HG02938 (cell line): Measurements from ENCODE around the gene TMCO4.
"Not testable (repeated sequence)": the region's sequence is repeated elsewhere in the genome, so short reads cannot be mapped to it uniquely, and the experiment has no call there.

Experiments used
- ATAC-seq: cut with Tn5 transposase; IDR thresholded peaks from one replicate; pipeline ENCODE4 v1.9.1; 2021; ENCODE audit warnings: mild to moderate bottlenecking, moderate library complexity; ENCODE audit not compliant: unreplicated experiment

The TMCO4 gene

DNA sequence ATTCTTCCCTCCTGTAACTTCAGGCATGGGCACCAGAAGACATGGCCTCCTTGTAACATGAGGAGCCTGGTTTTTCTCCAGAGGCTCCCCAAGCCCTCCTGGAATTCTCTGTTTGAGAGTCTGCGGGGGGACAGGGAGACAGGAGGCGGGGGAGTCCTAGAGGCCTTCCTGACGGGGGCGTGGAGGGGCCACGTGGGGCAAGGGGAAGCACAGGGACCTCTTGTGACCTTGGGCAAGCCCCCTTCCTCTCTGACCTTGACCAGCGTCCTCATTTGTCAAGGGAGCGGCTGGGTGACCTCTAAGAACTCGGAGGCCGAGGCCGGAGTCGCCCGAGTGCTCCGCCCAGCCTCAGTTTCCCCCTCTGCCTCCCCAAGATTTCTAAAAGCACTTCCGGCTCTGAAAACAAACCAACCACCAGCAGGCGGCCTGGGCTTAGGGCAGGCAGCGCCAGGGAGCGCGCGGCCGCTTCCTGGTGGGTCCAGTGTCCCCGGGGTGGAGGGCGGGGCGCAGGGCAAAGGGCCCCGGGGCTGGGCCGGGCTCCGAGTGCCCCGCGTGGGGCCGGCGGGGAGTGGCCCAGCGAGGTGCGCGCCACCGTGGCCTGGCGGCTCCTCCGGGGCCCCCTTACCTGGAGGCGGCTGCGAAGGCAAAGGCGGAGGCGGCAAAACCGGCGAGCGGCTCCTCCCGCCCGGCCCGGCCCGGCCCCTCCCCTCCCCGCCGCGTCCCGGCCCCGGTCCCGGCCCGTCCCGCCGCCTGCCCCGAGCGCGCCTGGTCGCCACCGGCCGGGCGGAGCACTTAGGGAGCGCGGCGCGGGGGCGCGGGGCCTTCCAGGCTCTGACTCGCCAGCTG lies at the start of gene TMCO4:
Gene TMCO4 (minus strand): TSS at position 687 of the 846 bp plus-strand sequence. CDS start 19,158 bp downstream, outside the sequence.
- peak; percentile 49 for ATAC-seq

- ATAC-seq = not testable (repeated sequence)
Observed at GRCh38 chr1:19849307-19849706, 49.6 kb upstream of the TMCO4 start.

DNA sequence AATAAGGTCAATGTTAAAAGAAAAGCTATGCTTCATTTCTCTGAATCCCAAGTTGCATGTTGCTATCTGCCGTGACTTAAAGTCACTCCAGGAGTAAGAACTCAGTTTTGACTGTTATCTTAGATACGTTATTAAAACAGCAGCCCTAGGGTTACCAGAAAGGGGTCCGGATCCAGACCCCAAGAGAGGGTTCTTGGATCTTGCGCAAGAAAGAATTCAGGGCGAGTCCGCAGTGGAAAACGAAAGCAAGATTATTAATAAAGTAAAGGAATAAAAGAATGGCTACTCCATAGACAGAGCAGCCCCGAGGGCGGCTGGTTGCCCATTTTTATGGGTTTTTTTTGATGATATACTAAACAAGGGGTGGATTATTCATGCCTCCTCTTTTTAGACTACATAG lies 47.6 kb upstream of the TMCO4 start:
- not testable (repeated sequence) for ATAC-seq

- no peak for ATAC-seq
Observed at GRCh38 chr1:19846338-19846737, 46.6 kb upstream of the TMCO4 start.

- ATAC-seq = no peak
Observed at GRCh38 chr1:19845555-19845954, 45.8 kb upstream of the TMCO4 start.

DNA sequence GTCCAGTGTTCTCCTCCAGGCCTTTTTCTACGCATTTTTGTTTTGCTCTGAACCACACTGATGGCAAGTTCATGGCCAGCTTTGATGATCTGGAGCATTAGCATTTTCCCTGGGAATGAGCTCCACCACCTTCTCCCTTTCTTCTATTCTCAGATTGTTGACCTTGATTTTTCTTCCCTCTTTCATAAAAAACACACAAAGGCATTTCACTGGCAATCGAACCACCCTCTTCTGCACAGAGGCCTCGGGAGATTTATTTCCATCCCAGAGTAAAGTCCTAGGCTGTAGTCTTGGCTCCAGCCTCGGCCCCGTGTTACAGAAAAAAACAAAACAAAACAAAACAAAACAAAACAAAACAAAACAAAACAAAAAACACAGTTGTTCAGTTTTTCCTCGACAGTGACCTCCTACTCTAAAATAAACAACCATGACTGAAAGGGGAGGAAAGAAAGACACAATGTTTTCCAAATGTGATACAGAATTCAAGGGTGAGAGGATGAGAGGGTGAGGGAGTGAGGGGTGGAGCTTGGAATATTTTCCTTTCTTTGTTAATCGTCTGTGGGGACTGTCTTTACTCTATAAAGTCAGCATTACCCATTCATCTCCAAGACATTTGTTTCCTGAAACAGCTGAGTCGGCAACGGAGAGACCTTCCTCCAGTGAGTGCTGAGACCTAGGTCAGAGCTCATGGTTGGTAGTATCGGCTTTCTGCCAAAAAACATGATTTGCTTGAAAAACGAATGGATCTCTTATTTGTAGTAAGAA lies 45.2 kb upstream of the TMCO4 start:
- ATAC-seq = no peak

DNA sequence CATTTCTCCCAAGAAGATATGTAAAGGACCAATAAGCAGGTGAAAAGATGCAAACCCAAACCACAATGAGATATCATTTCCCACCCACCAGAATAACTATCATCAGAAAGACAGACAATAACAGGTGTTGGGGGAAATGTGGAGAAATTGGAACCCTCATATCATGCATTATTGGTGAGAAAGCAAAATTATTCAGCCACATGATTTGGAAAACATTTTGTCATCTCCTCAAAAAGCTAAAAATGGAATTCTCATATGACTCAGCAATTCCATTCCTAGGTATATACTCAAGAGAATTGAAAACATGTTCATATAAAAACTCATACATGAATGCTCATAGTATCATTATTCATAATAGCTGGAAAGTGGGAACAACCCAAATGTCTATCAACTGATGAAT lies 40.5 kb upstream of the TMCO4 start:
- ATAC-seq = no peak

DNA sequence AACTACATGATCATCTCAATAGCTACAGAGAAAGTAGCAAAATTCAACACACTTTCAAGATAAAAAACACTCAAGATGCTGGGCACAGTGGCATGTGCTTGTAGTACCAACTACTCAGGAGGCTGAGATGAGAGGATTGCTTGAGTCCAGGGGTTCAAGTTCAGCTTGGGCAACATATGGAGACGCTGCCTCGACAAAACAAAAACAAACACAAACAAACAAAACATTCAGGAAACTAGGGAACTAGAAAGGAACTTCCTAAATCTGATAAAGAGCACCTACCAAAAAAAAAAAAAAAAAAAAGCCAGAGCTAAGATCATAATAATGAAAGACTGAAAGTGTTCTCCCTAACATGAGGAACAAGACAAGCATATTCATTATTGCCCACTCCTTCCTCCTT lies 38.1 kb upstream of the TMCO4 start:
- ATAC-seq = no peak

GRCh38 chr1:19835578-19835977 lies 35.9 kb upstream of the TMCO4 start:
- no peak for ATAC-seq

DNA sequence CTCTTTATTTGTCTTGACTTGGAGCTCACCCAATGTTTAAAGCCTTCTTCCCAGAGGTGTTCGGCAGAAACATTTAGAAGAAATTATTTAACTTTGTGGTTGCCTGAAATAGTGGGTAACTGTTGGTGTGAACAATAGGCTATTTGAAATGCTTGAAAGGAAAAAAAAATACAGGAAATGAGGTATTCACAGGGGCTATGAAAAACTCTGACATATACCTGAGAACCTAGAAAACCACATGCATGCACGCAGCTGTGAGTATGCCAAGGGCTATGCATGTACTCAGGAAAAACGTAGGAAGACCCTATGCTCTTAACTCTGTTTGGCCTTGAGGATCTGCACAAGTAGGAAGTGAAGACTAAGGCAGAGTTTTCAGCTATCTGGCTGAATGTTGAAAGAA lies 31.7 kb upstream of the TMCO4 start:
- no peak for ATAC-seq

DNA sequence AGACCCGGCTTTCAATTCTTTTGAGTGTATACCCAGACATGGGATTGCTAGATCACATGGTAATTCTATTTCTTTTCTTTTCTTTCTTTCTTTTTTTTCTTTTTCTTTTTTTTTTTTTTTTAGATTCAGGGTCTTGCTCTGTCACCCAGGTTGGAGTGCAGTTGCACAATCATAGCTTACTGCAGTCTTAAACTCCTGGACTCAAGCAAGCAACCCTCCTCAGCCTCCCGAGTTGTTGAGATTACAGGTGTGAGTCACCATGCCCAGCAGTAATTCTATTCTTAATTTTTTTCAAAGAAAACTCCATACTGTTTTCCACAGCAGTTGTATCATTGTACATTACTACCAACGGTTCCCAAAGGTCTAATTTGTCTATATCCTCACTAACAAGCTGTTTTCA lies 28.8 kb upstream of the TMCO4 start:
- ATAC-seq = no peak

- ATAC-seq = no peak
Observed at GRCh38 chr1:19825298-19825697, 25.6 kb upstream of the TMCO4 start.

GRCh38 chr1:19824541-19824940 lies 24.8 kb upstream of the TMCO4 start:
- no peak for ATAC-seq

DNA sequence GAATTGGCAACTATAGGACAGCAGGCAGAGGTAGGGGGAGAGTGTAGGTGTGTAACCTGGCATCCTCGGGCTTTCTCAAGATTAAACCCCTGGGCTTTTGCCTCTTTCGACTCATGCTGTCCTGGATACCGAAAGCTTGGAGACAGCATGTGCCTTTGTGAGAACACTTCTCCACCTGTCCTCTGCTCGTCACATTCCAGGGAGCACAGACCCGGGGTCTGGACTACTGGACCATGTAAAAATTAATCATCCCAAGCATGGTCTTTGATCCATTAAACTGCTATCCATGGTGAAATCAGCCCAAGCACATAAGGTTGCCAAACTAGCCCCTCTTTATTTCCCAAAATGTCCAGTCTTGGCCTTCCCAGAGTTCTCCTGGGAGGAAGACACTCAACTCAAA lies 24.3 kb upstream of the TMCO4 start:
- ATAC-seq = no peak

- no peak for ATAC-seq
Observed at GRCh38 chr1:19819701-19820100, 20.0 kb upstream of the TMCO4 start.

- ATAC-seq = no peak
Observed at GRCh38 chr1:19818324-19818723, 18.6 kb upstream of the TMCO4 start.

DNA sequence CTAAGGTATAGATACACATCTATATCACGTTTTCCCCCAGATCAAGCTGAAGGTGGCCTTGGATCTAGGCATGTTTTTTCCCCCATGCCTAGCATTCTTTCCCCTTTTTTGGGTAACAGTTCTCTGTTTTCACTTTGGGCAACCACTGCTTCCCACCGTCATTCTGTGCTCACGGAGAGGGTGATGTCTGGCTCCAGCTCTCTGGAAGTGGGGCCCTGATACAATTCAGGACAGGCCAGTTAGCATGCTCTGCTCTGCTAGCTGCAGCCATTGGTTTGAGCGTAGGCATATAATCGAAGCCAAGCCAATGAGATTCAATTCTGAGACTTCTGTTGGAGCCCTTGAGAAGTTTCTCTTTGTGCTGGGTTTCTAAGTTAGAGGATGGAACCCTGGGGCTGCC lies 17.4 kb upstream of the TMCO4 start:
- ATAC-seq = no peak

- not testable (repeated sequence) for ATAC-seq
Observed at GRCh38 chr1:19816737-19817086, 17.0 kb upstream of the TMCO4 start.

GRCh38 chr1:19815801-19816736 lies 16.4 kb upstream of the TMCO4 start:
- no peak for ATAC-seq

GRCh38 chr1:19814681-19815503 lies 15.2 kb upstream of the TMCO4 start, which contains the start of gene RNF186:
TSS of gene RNF186 (minus strand) at chr1:19815283. CDS start at chr1:19815101, 182 bp downstream.
- no peak for ATAC-seq
